KBM-7 (cell line): ENCODE results near the gene TRMT1.

Source experiments
- DNase-seq: peaks from one replicate; pipeline ENCODE4 v3.0.0-alpha.2; 2015
- in situ Hi-C: fragments of 300-500 bp; cut with MboI; formaldehyde crosslinking; loops from 2 replicates; pipeline ENCODE4 v1.14.3; 2020; ENCODE audit warnings: low sequenced_read_pairs, low pct_unique_long_range_greater_than_20kb, mixed read lengths

Gene TRMT1

DNA sequence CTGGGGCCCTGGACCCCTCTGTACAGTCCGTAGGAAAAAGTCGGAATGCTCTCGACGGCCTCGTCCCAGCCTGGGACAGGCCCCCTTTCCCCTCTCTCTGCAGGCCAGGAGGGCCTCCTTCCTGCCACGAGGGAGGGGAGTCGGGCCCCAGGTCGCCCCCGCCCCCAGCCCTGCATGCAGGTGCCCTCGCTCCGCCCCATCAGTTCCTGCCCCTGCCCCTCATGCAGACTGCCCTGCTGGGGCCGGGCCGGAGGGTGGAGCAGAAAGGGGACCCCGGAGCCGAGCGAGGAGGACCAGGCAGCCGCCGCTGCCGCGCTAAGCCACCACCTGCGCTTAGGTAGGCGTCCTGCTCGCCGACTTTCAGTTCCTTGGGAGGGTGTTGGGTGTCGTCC lies 21.2 kb downstream of the TRMT1 start:
- in situ Hi-C loops = loop anchor here (25.0 kb wide), 1 partner anchor 108 kb away; the partner anchor contains the start of gene NFIX
- no peak for DNase-seq

DNA sequence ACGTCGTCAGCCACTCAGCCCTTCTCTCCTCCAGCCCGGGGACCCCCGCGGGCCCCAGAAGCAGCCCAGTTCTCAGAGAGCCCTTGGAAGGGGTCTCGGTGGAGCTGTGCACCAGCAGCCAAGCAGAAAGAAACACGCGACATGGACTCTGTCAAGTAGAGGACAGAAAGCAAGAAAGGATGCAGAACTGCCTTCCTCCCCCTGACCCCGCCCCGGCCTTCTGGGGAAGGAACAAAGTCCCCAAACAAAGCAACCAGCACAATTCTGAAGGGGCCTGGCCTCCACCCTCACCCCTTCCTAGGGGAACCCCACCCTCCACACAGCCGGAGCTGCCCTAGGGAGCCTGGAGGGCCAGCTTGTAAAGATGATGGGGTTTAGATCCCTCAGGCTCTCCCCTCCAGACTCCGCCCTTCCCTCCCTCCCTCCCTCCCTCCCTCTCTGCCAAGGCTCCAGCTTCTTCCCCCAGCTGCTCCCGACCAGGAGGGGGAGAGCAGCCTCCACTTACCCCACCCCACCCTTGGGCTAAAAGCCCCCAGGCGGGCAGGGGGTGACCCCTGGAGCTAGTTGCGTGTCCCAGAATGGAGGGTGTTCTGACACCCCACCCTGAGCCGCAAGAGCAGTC lies 21.7 kb downstream of the TRMT1 start:
- DNase-seq = no peak

GRCh38 chr19:13094106-13094504 lies 22.4 kb downstream of the TRMT1 start:
- in situ Hi-C loops = loop anchor here (25.0 kb wide), 1 partner anchor 107 kb away; the partner anchor contains the start of gene NFIX
- DNase-seq = no peak

More for the DNA sequence above, 21.7 kb downstream of the TRMT1 start:
- in situ Hi-C loops = loop anchor here (25.0 kb wide), 1 partner anchor 108 kb away; the partner anchor contains the start of gene NFIX

DNA sequence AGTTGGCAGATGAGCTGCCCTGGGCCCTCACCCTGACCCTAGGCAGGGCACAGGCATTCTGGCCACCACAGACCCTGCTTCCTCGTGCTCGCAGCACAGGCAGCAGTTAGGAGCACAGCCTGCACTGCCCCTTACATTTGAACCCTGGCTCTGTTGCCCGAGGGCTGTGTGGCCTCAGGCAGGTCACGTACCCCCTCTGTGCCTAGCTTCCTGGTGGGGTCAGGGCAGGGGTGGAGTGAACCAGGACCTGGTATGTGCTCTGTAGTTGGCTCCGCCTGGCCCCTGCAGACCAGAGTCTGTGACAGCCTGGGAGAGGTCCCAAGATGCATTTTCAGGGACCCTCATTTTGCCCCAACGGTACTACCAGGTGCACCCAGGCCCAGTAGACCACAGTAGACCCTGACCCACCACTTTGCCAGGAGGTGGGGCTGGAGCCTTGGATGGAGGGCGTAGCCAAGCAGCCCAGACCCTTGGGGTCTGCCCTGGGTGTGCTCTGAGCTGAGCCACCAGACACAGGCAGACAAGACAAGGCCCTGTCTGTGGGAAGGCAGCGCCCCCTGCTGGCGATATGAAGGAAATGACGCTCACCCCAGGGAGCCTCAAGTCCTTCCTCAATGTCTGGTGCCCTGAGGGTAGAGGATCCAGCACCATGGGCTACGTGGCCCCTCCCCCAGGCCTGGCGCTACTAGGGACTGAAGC lies 23.0 kb downstream of the TRMT1 start:
- peak; percentile 92 for DNase-seq
- in situ Hi-C loops = loop anchor here (25.0 kb wide), 1 partner anchor 106 kb away; the partner anchor contains the start of gene NFIX

DNA sequence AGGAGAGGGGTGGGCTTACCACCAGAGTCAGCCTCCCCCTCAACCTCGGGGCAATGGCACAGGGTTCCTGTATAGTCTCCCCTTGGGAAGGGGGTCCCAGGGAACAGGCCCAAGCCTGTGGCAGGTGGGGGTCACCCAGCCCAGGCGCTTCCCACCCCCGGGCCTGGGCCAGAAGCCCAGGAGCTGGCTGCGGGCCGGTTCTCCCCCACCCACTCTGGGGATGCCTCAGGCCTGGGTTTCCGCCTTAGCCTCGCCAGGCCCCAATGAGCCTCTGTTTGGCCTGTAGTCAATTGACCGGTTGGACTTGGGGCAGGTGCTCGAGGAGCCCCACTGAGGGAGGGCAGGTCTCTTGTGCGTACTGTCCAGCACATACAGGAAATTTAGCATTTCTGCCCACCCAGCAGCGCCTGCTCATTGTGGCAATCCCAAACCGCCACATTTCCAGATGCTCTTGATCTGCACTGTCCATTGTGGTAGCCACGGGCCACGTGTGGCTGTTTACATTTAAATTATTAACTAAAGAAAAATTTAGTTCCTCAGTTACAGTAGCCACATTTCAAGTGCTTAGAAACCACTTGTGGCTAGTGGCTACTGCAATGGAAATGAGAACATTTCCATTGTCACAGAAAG lies 23.8 kb downstream of the TRMT1 start:
- in situ Hi-C loops = loop anchor here (25.0 kb wide), 1 partner anchor 105 kb away; the partner anchor contains the start of gene NFIX
- no peak for DNase-seq

GRCh38 chr19:13092158-13092543 lies 24.4 kb downstream of the TRMT1 start:
- in situ Hi-C loops = loop anchor here (25.0 kb wide), 1 partner anchor 105 kb away; the partner anchor contains the start of gene NFIX
- no peak for DNase-seq

DNA sequence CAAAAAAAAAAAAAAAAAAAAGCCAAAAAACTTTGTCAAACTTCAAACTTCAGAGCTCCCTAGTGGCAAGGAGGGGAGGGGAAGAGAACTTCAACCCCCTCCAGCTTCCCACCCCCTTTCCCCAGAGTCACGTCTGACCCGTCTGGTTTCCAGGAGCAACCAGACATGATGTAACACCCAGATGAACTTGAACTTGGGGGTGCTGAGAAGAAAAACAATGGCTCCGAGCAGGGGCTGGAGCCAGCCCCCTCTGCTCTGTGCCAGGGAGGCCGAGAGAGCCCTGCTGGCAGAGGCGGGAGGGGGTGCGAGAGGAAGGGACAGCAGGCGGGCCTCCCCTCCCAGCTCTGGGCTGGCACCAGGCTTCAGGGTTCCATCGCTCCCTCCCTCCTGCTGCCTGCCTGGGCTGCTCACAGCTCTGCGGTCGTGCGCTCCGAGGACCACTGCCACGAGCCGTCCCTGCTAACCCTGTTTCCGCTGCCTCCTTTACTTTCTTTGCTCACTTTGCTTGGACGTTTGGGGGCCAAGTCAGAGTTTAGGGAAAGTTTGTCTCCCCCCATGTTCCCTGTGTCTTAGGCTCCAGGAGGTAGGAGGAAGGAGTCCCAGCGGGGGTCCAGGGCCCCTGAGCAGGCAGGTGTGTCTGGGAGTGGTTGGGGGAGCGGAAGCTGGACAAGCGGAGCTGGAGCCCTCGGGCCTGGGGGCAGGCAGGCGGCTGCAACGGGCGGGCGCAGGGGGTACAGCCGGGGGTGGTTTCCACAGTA lies 25.0 kb downstream of the TRMT1 start:
- no peak for DNase-seq
- in situ Hi-C loops = loop anchor here (25.0 kb wide), 1 partner anchor 104 kb away; the partner anchor contains the start of gene NFIX

DNA sequence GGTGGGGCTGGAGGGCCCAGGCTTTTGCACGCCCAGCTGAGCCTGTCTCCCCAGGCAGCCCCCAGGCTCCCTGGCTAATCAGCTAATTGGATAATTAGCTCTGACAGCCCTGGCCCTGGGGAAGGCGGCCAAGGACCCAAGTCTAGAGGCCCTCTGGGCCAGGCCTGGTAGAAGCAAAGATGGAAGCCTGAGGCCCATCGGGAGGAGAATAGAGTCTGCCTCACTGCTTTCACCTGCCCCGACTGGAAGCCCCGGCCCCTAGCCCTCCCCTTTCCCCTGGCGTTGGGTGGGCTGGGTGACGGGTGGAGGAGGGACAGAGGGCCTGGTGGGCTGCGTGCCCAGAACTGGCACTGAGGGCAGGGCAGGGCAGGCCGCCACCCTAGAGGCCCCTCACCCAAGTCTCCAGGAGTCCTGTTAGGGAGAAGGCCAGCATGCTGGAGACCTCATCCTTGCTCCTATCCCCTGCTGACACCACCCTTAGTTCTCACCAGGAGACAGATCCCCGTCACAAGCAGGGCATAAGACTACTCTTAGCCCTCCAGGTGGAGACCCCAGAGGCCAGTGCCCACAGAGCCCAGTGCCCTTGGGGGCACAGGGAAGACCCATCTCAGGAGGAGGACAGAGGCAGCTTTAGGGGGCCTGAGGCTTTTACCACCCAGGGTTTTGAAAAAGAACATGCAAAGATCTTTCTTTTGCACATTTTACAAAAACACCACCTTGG lies 25.9 kb downstream of the TRMT1 start:
- in situ Hi-C loops = loop anchor here (25.0 kb wide), 1 partner anchor 103 kb away; the partner anchor contains the start of gene NFIX

GRCh38 chr19:13089857-13090507 lies 26.6 kb downstream of the TRMT1 start:
- no peak for DNase-seq
- in situ Hi-C loops = loop anchor here (25.0 kb wide), 1 partner anchor 103 kb away; the partner anchor contains the start of gene NFIX

More for the DNA sequence above, 25.9 kb downstream of the TRMT1 start:
- no peak for DNase-seq

DNA sequence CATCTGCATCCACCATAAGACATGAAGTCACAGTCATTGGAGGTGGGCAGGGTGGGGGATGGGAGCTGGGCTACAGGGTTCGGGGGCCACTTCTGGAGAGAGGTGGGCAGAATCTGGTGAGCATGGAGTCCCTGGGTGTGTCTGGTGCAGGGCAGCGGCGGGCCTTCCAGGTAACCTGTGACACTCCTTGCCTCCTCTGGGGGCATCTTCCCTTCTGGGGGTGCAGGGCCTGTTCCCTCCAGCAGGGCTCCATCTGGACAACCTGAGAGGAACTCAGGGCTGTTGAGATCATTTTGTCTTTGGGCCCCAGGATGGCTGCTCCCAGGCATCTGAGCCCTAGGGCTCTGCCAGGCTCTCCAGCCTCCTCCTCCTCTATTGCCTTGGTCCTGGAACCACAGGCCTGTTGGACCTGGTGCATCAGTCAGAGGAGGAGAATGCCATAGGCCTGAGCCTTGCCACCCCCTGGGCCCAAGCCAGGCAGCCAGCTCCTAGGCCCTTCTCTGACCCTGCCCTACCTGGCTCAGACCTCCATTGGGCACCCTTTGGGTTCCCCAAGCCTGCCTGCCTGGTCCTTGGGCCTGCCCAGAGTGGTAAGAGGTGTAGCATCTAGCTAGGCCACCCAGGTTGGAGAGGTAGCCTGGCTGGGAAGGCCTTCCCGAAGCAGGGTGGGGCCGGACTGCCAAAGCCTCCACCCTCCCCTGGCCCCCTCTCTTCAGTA lies 27.2 kb downstream of the TRMT1 start:
- in situ Hi-C loops = loop anchor here (25.0 kb wide), 1 partner anchor 102 kb away; the partner anchor contains the start of gene NFIX
- no peak for DNase-seq

DNA sequence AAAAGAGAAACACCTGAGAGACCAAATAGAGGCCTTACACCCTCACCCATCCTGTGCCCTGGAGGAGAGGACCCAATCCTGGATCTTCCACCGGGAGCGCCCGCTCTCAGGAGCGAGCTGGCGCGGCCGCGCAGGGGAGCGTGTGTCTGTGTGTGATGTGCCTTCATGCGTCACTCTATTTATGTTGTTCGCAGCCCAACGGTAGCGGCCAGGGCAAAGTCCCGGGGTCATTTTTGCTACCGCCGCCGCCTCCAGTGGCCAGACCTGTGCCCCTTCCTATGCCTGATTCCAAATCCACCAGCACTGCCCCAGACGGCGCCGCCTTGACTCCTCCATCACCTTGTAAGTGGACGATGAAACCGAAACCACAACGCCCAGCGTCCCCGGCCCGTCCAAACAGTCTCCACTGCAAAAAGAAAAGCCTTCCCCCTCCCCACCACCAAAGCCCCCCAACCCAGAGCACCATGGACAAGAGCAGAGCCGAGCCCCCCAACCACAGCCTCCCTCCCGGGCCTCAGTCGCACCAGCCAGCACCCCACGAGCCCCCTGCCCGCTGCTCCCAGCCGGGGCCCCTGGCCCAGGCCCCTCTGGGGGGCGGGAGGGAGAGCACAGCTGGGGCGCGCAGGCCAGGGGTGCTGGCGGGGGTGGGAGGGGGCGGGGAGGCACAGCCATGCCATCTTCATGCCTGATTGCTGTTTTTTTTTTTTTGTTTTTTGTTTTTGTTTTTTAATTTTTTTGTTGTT lies 28.6 kb downstream of the TRMT1 start:
- no peak for DNase-seq
- in situ Hi-C loops = loop anchor here (25.0 kb wide), 1 partner anchor 101 kb away; the partner anchor contains the start of gene NFIX

GRCh38 chr19:13087295-13087694 lies 29.2 kb downstream of the TRMT1 start:
- in situ Hi-C loops = loop anchor here (25.0 kb wide), 1 partner anchor 100 kb away; the partner anchor contains the start of gene NFIX
- DNase-seq = no peak

GRCh38 chr19:13086341-13086740 lies 30.2 kb downstream of the TRMT1 start:
- no peak for DNase-seq
- in situ Hi-C loops = loop anchor here (25.0 kb wide), 1 partner anchor 99 kb away; the partner anchor contains the start of gene NFIX

DNA sequence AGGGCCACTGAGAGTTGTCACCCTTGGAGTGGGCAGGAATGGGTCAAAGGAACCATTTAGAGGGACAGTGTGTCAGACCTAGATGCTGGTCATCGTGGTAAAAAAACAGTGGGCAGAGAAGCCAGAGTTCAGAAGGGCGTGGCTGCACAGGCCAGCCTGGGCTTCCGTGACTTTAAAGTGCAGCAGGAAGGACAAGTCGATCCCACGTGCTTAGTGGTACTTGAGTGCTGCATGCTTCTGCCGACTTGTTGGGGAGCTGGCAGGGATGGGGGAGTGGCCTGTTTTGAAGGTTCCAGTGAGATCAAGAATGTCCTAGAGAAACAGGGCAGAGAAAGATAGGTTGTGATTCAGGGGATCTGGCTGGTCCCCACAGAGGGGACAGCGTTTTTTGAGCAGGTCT lies 30.9 kb downstream of the TRMT1 start:
- in situ Hi-C loops = loop anchor here (25.0 kb wide), 1 partner anchor 98 kb away; the partner anchor contains the start of gene NFIX
- no peak for DNase-seq

DNA sequence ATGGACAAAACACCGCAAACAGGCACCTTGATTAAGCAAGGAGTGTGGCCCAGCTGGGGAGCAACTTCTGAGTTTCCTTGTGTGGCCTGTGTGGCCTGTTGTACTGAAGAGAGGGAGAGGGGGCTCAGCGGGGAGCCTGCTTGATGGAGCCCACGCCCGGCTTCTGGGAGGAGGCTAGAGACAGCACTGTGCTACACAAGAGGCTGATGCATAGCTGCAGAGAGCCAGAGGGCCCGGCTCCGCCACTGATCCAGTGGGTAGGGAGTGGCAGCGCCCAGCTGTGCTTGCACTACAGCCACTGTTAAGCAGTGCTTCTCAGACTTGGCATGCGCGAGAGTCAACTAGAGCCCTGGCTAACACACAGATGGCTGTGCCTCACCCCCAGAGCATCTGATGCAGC lies 32.9 kb downstream of the TRMT1 start:
- no peak for DNase-seq
- in situ Hi-C loops = loop anchor here (25.0 kb wide), 1 partner anchor 96 kb away; the partner anchor contains the start of gene NFIX

DNA sequence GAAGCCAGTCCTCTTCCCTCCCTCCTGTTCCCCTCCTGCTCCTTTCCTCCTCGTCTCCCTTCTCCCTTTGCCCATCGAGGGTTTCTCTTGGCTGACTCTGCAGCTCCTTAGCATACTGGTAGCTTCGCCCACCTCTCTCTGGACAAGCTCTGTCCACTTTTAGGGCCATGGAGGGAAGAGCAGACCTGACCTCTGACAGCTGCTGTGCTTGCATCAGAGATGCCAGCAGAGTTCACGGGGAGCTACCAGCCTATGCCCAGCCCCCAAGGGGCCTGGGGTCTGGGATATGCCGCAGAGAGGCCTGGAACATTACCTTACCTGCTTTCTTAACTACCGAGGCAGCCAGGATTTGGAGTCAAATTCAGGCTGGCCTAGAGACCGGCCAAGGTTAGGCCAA lies 33.5 kb downstream of the TRMT1 start:
- in situ Hi-C loops = loop anchor here (25.0 kb wide), 1 partner anchor 96 kb away; the partner anchor contains the start of gene NFIX
- DNase-seq = no peak
